Measurements from ENCODE around the gene MAFB.

GRCh38 chr20:40646813-40647212 lies 42.2 kb downstream of the MAFB start:
- TF ChIP-seq CTCF (conservative IDR thresholded peaks at IDR 0.05; ENCODE audit: low read depth, low read length) (no peak), EZH2 (IDR thresholded peaks at IDR 0.05; ENCODE audit: borderline replicate concordance, low read depth, low read length, poor library complexity, severe bottlenecking) (no peak)

All from A673 (cell line).